AG04450 (cell line): Measurements from ENCODE around the gene ZFTA. TPM values are rescaled to one million over a fixed set of nuclear protein-coding genes. Genes with fewer than 3 reads are reported as not detected.

ENCODE experiments used
- CTCF ChIA-PET: fragments of 300-600, 350-600 bp; formaldehyde crosslinking; extraction: SDS; loops from one replicate; lab custom pipeline; 2022; ENCODE audit warnings: antibody characterized with exemption, inconsistent platforms; lab: Charles Lee
- POLR2A ChIA-PET: fragments of 350-600 bp; formaldehyde crosslinking; extraction: SDS; loops from one replicate; lab custom pipeline; 2021; ENCODE audit warnings: antibody characterized with exemption, inconsistent platforms; lab: Yijun Ruan, JAX
- DNase-seq: peaks from one replicate; pipeline ENCODE4 v3.0.0-alpha.2; 2011; ENCODE audit warnings: low read depth, low spot score
- H3K27ac ChIP-seq: one replicate; pipeline ENCODE4 v1.5.1; 2012; ENCODE audit warnings: low read depth, low read length, control low read depth
- H3K27me3 ChIP-seq: one replicate; pipeline ENCODE4 v1.6.0; 2012; ENCODE audit warnings: low read length; ENCODE audit not compliant: control insufficient read depth, insufficient read depth
- H3K4me3 ChIP-seq: 2 replicates; pipeline ENCODE4 v1.5.1; 2011; ENCODE audit warnings: mild to moderate bottlenecking, low read depth, low read length, control low read depth
- H3K9me3 ChIP-seq: 2 replicates; pipeline ENCODE4 v1.5.1; 2012; ENCODE audit warnings: low read length; ENCODE audit not compliant: control insufficient read depth, insufficient read depth
- polyA plus RNA-seq: library from polyadenylated mRNA; depleted of rRNA; stranded (reverse); fragments of >200 nt; gene quantifications from 2 replicates; pipeline ENCODE4 v1.2.3, GENCODE V29; 2011
- TF ChIP-seq, protein P1 (sequence below): IDR thresholded peaks from 2 replicates; pipeline ENCODE4 v1.5.1; 2011; ENCODE audit warnings: low read depth, low read length, control low read depth, inconsistent platforms

Gene ZFTA
- polyA plus RNA-seq, 1 experiment = 8.6 TPM

DNA sequence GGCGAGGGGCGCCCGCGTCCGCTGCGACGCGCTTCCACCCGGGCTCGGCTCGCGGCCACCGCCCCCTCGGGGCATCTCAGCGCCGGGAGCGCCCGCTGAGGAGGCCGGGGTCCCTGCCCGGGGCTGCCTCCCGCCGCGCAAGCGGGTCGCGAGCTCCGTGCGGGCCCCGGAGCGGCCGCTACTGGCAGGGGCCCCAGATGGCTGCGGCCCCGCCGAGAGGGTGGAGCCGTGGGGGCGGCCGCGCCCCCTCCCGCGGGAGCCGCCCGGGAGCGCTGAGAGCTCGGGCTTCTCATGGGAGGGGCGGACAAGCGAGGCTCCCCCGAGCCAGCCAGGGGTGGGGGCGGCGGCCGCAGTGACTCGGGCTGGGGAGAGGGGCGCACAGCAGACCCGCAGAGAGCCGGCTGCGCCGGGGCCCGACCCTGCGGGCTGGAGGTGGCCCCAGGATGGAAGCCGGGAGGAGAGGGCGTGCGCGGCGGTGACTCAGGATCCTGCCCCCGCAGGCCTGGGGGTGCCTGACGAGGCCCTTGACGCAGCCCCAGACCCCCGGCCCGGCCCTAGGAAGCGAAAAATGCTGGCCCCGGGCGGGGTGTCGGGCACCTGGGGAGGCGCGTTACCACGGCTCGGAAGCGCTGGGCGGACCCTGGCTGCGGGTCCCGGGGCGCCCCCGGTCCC is 603 bp upstream of the ZFTA start:
- Histone ChIP-seq H3K9me3 (no peaks in the 10 kb centered on the region), H3K4me3 (peak overlapping the region; percentile 80), H3K27me3 (no peaks in the 10 kb centered on the region), H3K27ac (no peak overlapping the region)
- ChIA-PET POLR2A (interaction anchor here (0.6 to 1.5 kb wide), 5 partner anchors 34 to 147 kb away, joined by 3 to 5 read pairs (median 3); partner anchors contain the start of gene MARK2), CTCF (interaction anchor here (0.6 to 1.8 kb wide), 5 partner anchors 68 to 378 kb away, joined by 3 to 9 read pairs (median 4); partner anchors contain the start of gene MARK2)
- DNase-seq = no peak
- TF ChIP-seq, protein P1, sequence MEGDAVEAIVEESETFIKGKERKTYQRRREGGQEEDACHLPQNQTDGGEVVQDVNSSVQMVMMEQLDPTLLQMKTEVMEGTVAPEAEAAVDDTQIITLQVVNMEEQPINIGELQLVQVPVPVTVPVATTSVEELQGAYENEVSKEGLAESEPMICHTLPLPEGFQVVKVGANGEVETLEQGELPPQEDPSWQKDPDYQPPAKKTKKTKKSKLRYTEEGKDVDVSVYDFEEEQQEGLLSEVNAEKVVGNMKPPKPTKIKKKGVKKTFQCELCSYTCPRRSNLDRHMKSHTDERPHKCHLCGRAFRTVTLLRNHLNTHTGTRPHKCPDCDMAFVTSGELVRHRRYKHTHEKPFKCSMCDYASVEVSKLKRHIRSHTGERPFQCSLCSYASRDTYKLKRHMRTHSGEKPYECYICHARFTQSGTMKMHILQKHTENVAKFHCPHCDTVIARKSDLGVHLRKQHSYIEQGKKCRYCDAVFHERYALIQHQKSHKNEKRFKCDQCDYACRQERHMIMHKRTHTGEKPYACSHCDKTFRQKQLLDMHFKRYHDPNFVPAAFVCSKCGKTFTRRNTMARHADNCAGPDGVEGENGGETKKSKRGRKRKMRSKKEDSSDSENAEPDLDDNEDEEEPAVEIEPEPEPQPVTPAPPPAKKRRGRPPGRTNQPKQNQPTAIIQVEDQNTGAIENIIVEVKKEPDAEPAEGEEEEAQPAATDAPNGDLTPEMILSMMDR = no peak

DNA sequence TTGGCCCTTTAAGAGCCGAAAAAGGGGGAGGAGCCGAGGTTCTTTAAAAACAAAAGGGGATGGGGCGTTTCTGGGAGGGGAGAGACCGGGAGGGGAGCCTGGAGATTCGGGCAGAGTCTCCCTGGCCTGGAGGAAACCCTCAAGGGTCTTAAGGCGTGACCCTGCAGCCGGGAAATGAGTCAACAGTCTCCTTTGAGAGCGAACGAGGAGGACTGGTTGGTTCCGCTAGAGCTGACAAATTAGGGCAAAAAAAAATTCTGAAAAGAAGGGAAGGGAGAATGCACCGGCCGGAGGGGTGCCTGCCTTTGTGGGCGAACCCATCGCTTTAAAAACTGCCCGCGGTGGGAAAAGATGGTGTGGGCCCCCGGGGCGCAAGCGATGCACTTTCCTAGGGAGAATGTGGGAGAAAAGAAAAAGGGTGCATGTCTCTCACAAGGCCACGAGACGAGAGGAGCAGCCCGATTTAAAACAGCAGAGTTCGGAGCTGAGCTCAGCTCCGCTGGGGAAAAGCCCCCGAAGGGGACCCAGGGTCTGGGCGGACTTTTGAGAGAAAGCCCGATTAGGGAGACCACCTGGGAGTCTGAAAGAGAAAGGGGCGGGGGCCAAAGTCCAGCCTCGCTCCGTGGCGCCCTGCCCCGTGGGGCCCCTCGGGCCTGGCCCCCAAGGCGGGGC is 874 bp downstream of the ZFTA start:
- H3K27me3 ChIP-seq = no peaks in the 10 kb centered on the region
- TF ChIP-seq, protein P1 = no peak
- peak overlapping the region; percentile 80 for H3K4me3 ChIP-seq
- peak; percentile 37 for DNase-seq
- H3K27ac ChIP-seq = peak overlapping the region; percentile 65
- POLR2A ChIA-PET = no interaction called here
- no peaks in the 10 kb centered on the region for H3K9me3 ChIP-seq
- CTCF ChIA-PET = interaction anchor here (0.5 to 1.8 kb wide), 14 partner anchors 29 to 189 kb away, joined by 3 to 13 read pairs (median 4); partner anchors contain the start of gene MARK2

DNA sequence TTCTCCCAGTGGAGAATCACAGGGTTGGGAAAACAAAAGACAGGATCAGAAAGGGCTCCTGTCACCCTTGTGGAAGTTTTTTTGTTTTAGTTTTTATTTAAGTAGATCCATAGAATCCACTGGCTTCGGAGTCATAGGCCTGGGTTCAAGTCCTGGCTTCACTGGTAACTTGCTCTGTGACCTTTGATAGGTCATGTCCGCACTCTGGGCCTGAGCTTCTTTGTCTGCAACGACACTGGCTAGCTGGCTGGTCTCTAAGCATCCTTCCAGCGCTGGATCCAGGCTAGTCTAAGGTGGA is 1.4 kb downstream of the ZFTA start:
- Histone ChIP-seq H3K4me3 (peak overlapping the region; percentile 80), H3K9me3 (no peaks in the 10 kb centered on the region), H3K27ac (peak overlapping the region; percentile 65), H3K27me3 (no peaks in the 10 kb centered on the region)
- ChIA-PET POLR2A (no interaction called here), CTCF (interaction anchor here (0.5 to 1.8 kb wide), 14 partner anchors 28 to 288 kb away, joined by 3 to 13 read pairs (median 4); partner anchors contain the start of gene MARK2)
- TF ChIP-seq, protein P1 = no peak
- no peak for DNase-seq

DNA sequence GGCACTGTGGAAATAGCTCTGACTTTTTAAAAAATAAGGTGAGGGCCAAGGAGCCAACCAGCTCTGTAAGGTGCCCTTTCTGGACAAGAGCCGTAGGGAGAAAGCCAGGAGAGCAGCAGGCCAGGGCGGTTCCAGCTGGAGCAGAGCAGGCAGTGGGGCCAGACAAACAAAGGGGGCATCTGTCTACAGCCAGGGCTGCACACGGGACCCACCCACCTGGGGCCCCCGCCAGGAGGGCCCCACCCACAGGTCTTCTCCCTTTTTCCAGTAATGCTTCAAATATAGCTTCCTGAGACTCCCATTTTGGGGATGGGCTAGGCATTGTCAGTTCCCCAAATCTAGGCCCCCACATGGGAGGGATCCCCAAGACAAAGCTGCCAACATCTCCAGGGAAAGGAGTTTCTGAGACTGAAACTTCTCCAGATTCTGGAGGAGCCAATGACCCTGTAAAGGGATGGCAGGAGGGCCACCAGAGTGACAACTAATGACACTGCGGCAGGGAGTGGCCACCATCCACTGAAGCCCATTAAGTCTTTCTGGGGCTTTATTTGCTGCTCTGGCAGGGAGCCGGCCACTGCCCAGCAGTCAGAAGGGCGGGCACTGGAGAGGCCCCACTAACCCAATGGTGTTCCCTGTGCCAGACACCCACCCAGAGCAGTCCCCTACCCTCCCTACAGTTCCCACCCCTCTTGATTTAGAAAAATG is 1.9 kb downstream of the ZFTA start:
- TF ChIP-seq, protein P1 = no peak
- no peaks in the 10 kb centered on the region for H3K9me3 ChIP-seq
- H3K4me3 ChIP-seq = peak overlapping the region; percentile 80
- no peak for DNase-seq
- H3K27ac ChIP-seq = peak overlapping the region; percentile 21
- H3K27me3 ChIP-seq = no peaks in the 10 kb centered on the region
- CTCF ChIA-PET = interaction anchor here (0.5 to 1.5 kb wide), 4 partner anchors 36 to 288 kb away, joined by 3 to 7 read pairs (median 4); no protein-coding TSS in a partner anchor
- POLR2A ChIA-PET = no interaction called here
